OCI-LY1 (cell line): ENCODE measurements around the gene CDH4.

Source experiments
- CTCF ChIP-seq: fragments of 200-600 bp; sonication (generic), shearing (Covaris generic); IDR thresholded peaks from 2 replicates; pipeline ENCODE4 v1.5.1; 2017; ENCODE audit warnings: mild to moderate bottlenecking, antibody characterized with exemption, low read length, moderate library complexity, mixed read lengths
- EZH2 ChIP-seq: fragments of 200-600 bp; sonication (generic), shearing (Covaris generic); IDR thresholded peaks from 2 replicates; pipeline ENCODE4 v1.8.0; 2017; ENCODE audit warnings: borderline replicate concordance, mixed run types, mild to moderate bottlenecking, antibody characterized with exemption, low read length, moderate library complexity, mixed read lengths

GRCh38 chr20:61240814-61241213, 11.2 kb upstream of the CDH4 start:
- TF ChIP-seq CTCF = no peak
- no peak for TF ChIP-seq EZH2
